ENCODE measurements around the gene LRRFIP2. TPM values are rescaled to one million over a fixed set of nuclear protein-coding genes. Genes with fewer than 3 reads are reported as not detected.

Gene LRRFIP2
- total RNA-seq, 1 donor from 2014 or later = 50.7 TPM

DNA sequence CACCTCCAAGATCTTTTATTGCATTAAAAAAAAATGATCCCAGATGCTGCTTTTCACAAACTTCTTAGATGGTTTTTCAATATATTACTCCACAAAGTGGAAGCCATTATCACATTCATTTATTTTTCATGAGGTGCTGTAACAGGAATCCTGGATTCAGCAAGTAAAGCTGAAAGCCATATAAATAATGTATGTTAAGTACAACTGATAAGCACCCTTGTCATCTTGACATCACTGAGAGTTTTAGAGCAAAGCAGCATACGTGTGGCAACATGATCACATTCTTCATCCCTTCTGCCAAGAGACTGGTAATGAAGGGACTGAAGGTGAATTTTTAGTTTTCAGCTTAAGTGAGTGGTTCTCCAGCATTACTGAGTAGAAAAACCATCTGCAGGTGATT lies 44.9 kb upstream of the LRRFIP2 start:
- Mint-ChIP-seq H3K4me3 (ENCODE audit: unreplicated experiment) (no peak overlapping the region), H3K9me3 (ENCODE audit: low read depth) (no peaks in the 10 kb centered on the region), H3K27me3 (ENCODE audit: low read depth) (no peaks in the 10 kb centered on the region), H3K4me1 (ENCODE audit: low read depth) (peaks cover 6% of the 10 kb centered on the region), H3K27ac (ENCODE audit: unreplicated experiment) (no peak overlapping the region), H3K36me3 (ENCODE audit: low read depth) (no peaks in the 10 kb centered on the region)
- TF ChIP-seq, protein P1, sequence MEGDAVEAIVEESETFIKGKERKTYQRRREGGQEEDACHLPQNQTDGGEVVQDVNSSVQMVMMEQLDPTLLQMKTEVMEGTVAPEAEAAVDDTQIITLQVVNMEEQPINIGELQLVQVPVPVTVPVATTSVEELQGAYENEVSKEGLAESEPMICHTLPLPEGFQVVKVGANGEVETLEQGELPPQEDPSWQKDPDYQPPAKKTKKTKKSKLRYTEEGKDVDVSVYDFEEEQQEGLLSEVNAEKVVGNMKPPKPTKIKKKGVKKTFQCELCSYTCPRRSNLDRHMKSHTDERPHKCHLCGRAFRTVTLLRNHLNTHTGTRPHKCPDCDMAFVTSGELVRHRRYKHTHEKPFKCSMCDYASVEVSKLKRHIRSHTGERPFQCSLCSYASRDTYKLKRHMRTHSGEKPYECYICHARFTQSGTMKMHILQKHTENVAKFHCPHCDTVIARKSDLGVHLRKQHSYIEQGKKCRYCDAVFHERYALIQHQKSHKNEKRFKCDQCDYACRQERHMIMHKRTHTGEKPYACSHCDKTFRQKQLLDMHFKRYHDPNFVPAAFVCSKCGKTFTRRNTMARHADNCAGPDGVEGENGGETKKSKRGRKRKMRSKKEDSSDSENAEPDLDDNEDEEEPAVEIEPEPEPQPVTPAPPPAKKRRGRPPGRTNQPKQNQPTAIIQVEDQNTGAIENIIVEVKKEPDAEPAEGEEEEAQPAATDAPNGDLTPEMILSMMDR (IDR thresholded peaks at IDR 0.05) = no peak
- DNase-seq (ENCODE audit: low spot score) = no peak

DNA sequence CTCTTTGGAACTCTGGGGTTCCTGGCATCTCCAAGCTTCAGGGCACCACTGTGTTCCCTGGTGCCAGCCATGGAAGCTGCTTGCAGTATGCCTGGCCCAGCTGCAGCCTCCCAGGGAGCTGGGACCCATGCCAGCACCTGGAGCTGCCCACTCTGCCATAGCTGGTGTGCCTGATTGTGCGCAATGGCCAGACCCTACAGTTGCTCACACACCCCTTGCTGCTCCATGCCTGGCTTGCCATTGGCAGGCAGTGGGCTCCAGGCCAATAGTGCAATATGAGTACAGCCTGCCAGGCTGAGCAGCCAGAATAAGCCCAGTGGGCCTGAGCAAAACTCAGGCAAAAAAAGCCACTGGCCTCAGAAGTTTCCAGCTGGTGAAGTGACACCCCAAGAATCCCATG lies 43.8 kb upstream of the LRRFIP2 start:
- no peaks in the 10 kb centered on the region for H3K36me3 Mint-ChIP-seq (ENCODE audit: low read depth)
- H3K4me1 Mint-ChIP-seq (ENCODE audit: low read depth) = peaks cover 6% of the 10 kb centered on the region
- no peaks in the 10 kb centered on the region for H3K9me3 Mint-ChIP-seq (ENCODE audit: low read depth)
- DNase-seq (ENCODE audit: low spot score) = no peak
- TF ChIP-seq, protein P1 (IDR thresholded peaks at IDR 0.05) = no peak
- H3K27me3 Mint-ChIP-seq (ENCODE audit: low read depth) = no peaks in the 10 kb centered on the region
- H3K27ac Mint-ChIP-seq (ENCODE audit: unreplicated experiment) = no peak overlapping the region
- no peak overlapping the region for H3K4me3 Mint-ChIP-seq (ENCODE audit: unreplicated experiment)

DNA sequence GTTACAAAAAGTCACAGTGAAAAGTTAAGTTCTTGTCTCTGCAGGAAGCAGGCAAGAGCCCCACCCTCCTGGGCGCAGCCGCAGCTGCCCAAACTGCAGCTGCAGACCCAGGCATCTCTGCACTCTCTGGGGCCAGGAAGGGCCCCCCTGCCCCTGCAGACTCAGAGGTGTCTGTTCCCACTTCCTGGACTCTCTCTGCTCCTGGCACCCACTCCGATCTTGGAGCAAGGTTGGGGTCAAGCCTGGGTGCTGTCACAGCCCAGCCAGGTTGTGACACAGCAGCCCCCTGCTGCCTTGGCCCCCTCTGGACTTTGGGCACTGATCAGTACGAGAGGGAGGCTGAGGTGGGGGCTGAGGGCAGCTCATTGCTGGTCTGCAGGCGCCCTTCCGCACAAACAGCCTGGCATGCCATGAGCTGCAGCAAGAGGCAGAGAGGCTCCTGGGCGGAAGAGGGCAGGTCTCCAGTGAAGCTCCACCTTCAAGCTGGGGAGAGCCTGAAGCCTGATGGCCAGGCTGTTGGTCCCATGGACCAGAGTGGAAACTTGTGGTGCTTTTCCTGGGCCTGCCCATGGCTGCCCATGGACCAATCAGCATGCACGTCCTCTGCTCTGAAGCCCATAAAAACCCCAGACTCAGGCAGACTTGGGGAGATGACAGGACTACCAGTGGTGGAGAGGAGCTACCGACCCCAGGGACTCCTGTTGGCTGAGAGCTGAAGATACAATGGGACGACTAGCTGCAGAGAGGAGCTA lies 42.9 kb upstream of the LRRFIP2 start:
- H3K27ac Mint-ChIP-seq (ENCODE audit: unreplicated experiment) = no peak overlapping the region
- no peak for DNase-seq (ENCODE audit: low spot score)
- no peaks in the 10 kb centered on the region for H3K36me3 Mint-ChIP-seq (ENCODE audit: low read depth)
- H3K4me3 Mint-ChIP-seq (ENCODE audit: unreplicated experiment) = no peak overlapping the region
- H3K9me3 Mint-ChIP-seq (ENCODE audit: low read depth) = no peaks in the 10 kb centered on the region
- no peaks in the 10 kb centered on the region for H3K27me3 Mint-ChIP-seq (ENCODE audit: low read depth)
- TF ChIP-seq, protein P1 (IDR thresholded peaks at IDR 0.05) = no peak
- H3K4me1 Mint-ChIP-seq (ENCODE audit: low read depth) = peaks cover 8% of the 10 kb centered on the region

DNA sequence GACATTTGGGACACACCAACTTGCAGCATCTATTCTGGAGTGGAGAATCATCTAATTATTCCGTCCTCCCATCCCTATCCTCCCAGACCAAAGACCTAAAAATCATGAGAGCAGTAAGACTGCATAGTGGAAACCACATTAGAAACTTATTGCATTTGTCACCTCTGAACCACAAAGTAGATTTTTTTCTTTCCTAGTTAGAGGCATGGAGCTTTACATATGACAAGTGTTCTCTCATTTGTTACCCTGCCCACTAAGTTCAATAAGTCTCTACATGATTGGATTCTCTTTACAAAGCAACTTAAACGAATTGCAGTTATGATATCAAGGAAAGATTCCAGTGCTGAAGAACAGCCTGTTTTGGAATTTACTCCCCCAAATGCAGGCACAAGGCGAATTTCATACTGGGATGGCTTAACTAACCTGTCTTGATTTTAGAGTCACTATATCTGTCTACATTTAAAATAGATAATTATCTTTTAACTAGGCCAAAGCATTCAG lies 42.3 kb upstream of the LRRFIP2 start:
- TF ChIP-seq, protein P1 (IDR thresholded peaks at IDR 0.05) = no peak
- no peak overlapping the region for H3K27ac Mint-ChIP-seq (ENCODE audit: unreplicated experiment)
- H3K36me3 Mint-ChIP-seq (ENCODE audit: low read depth) = no peaks in the 10 kb centered on the region
- peaks cover 7% of the 10 kb centered on the region for H3K4me1 Mint-ChIP-seq (ENCODE audit: low read depth)
- no peak overlapping the region for H3K4me3 Mint-ChIP-seq (ENCODE audit: unreplicated experiment)
- no peak for DNase-seq (ENCODE audit: low spot score)
- peaks cover 1% of the 10 kb centered on the region for H3K9me3 Mint-ChIP-seq (ENCODE audit: low read depth)
- no peaks in the 10 kb centered on the region for H3K27me3 Mint-ChIP-seq (ENCODE audit: low read depth)

DNA sequence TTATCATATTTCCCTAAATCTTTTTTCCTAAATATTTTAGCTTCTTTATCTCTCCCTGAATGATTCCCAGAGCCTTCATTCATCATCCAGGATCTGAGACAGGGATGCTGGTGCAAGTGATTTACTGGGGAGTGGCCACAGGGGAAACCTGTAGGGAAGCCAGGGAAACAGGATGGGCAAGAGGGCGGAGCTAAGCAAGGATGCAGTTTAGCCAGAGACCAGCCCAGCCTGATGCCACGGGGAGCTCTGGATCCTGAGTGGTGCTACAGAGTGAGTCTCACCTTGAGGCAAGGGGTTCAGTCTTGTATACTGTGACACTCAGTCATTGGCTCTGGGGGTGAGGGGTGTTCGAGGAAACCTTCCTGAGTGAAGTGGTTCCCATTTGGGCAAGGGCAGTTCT lies 39.7 kb upstream of the LRRFIP2 start:
- H3K27me3 Mint-ChIP-seq (ENCODE audit: low read depth) = no peaks in the 10 kb centered on the region
- peaks cover 2% of the 10 kb centered on the region for H3K36me3 Mint-ChIP-seq (ENCODE audit: low read depth)
- H3K4me3 Mint-ChIP-seq (ENCODE audit: unreplicated experiment) = no peak overlapping the region
- H3K4me1 Mint-ChIP-seq (ENCODE audit: low read depth) = peaks cover 2% of the 10 kb centered on the region
- no peak for DNase-seq (ENCODE audit: low spot score)
- H3K27ac Mint-ChIP-seq (ENCODE audit: unreplicated experiment) = no peak overlapping the region
- TF ChIP-seq, protein P1 (IDR thresholded peaks at IDR 0.05) = no peak
- H3K9me3 Mint-ChIP-seq (ENCODE audit: low read depth) = peaks cover 6% of the 10 kb centered on the region

All from chondrocyte (in vitro differentiated cells).